WTC11 (cell line): ENCODE data around the gene JUND.

Experiments
- ATF1 ChIP-seq: sonication (generic); formaldehyde crosslinking; IDR thresholded peaks from 2 replicates; pipeline ENCODE4 v1.8.1; 2023; ENCODE audit warnings: mild to moderate bottlenecking, moderate library complexity, missing genetic modification reagents
- ELF4 ChIP-seq: sonication (generic); formaldehyde crosslinking; IDR thresholded peaks from 2 replicates; pipeline ENCODE4 v1.8.1; 2022; ENCODE audit warnings: low read depth, mild to moderate bottlenecking, moderate library complexity, missing genetic modification reagents
- KAT7 ChIP-seq: sonication (generic); formaldehyde crosslinking; IDR thresholded peaks from 2 replicates; pipeline ENCODE4 v1.8.1; 2023; ENCODE audit warnings: missing genetic modification reagents, mild to moderate bottlenecking, borderline replicate concordance
- ZNF138 ChIP-seq: sonication (generic); formaldehyde crosslinking; conservative IDR thresholded peaks from 2 replicates; pipeline ENCODE4 v1.8.1; 2022; ENCODE audit warnings: mild to moderate bottlenecking, moderate library complexity, missing genetic modification reagents
- TF ChIP-seq, protein P1 (sequence below): fragments of 200-600 bp; IDR thresholded peaks from 2 replicates; pipeline ENCODE4 v1.8.0; 2022; ENCODE audit warnings: antibody characterized with exemption
- TF ChIP-seq, protein P2 (sequence below): sonication (generic); formaldehyde crosslinking; IDR thresholded peaks from 2 replicates; pipeline ENCODE4 v1.8.1; 2023; ENCODE audit warnings: mild to moderate bottlenecking, missing genetic modification reagents, moderate library complexity
- TF ChIP-seq, protein P3 (sequence below): sonication (generic); formaldehyde crosslinking; IDR thresholded peaks from 2 replicates; pipeline ENCODE4 v1.8.1; 2022; ENCODE audit warnings: low read depth, mild to moderate bottlenecking, moderate library complexity, missing genetic modification reagents, borderline replicate concordance

DNA sequence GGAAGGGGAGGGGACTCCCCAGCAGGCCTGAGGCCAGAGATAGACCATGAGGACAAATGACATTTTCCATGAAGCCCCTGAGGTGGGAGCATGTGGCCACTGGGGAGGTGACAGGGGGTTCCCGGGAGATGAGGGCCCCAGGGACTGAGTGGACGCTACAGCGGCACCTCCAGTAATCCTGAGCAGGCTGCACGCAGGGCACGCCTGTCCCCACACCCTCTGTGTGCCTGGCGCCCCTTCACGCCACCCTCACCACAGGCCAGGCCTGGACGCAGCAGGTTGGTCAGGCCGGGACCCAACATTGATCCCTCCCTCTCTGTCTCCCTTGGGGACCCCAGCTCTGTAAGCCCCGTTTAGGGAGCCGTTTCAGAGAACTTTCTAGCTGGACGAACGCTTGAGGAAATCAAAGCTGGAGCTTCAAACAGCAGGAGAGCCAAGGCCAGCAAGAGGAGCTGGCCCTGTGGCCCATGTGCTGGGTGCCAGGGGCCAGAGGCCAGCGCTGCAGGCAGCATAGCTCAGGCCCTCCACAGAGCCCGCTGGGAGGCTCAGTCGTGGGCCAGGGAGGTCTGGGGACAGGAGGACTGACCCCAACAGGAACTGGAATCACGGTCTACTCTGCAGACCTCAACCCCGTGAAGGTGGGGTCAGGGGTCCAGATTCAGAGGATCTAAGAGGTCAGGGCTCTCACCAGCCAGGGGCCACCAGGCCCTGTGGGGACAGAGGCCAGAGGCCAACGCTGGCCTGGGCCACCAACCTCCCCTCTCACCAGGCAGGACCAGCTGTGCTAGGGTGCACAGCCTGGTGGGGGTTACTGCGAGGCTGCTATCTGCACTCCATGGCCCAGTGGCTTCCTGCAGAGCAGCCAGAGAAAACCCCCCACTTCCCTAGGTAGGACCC is 26.9 kb upstream of the JUND start:
- TF ChIP-seq, protein P1, sequence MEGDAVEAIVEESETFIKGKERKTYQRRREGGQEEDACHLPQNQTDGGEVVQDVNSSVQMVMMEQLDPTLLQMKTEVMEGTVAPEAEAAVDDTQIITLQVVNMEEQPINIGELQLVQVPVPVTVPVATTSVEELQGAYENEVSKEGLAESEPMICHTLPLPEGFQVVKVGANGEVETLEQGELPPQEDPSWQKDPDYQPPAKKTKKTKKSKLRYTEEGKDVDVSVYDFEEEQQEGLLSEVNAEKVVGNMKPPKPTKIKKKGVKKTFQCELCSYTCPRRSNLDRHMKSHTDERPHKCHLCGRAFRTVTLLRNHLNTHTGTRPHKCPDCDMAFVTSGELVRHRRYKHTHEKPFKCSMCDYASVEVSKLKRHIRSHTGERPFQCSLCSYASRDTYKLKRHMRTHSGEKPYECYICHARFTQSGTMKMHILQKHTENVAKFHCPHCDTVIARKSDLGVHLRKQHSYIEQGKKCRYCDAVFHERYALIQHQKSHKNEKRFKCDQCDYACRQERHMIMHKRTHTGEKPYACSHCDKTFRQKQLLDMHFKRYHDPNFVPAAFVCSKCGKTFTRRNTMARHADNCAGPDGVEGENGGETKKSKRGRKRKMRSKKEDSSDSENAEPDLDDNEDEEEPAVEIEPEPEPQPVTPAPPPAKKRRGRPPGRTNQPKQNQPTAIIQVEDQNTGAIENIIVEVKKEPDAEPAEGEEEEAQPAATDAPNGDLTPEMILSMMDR: no peak
- no peak for TF ChIP-seq ZNF138 (CRISPR knock-in tag)
- TF ChIP-seq, protein P2, sequence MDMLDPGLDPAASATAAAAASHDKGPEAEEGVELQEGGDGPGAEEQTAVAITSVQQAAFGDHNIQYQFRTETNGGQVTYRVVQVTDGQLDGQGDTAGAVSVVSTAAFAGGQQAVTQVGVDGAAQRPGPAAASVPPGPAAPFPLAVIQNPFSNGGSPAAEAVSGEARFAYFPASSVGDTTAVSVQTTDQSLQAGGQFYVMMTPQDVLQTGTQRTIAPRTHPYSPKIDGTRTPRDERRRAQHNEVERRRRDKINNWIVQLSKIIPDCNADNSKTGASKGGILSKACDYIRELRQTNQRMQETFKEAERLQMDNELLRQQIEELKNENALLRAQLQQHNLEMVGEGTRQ (CRISPR knock-in tag): no peak
- no peak for TF ChIP-seq KAT7 (CRISPR knock-in tag)
- no peak for TF ChIP-seq ELF4 (CRISPR knock-in tag)
- TF ChIP-seq, protein P3, sequence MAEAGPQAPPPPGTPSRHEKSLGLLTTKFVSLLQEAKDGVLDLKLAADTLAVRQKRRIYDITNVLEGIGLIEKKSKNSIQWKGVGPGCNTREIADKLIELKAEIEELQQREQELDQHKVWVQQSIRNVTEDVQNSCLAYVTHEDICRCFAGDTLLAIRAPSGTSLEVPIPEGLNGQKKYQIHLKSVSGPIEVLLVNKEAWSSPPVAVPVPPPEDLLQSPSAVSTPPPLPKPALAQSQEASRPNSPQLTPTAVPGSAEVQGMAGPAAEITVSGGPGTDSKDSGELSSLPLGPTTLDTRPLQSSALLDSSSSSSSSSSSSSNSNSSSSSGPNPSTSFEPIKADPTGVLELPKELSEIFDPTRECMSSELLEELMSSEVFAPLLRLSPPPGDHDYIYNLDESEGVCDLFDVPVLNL (CRISPR knock-in tag): no peak
- no peak for TF ChIP-seq ATF1
